ENCODE data around the gene MMP24OS.

DNA sequence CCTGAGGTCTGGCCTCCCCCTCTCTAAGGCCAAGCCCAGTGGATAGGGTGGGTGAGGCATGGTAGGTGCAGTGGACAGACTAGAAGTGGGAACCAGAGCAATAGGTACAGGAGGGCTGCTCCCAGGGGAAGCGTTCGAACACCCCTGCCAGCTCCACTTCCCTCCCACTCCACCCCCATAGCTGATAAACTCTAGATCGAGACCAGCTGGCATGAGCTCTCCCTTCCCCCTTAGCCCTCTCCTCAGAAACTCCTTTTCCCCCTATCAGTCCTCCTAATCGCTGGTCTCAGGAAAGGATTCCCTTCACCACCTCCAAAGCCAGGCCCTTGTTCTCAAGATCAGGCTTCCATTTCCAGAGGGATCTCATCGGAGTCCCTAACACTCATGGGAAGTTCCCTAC lies 20.3 kb upstream of the MMP24OS start:
- TF ChIP-seq CREB1 (IDR thresholded peaks at IDR 0.05; ENCODE audit: low read depth) (no peak), TAF1 (IDR thresholded peaks at IDR 0.05; ENCODE audit: low read depth) (no peak), TCF12 (IDR thresholded peaks at IDR 0.05; ENCODE audit: low read depth) (no peak), EP300 (IDR thresholded peaks at IDR 0.05; ENCODE audit: borderline replicate concordance) (no peak), RAD21 (IDR thresholded peaks at IDR 0.05; ENCODE audit: low read depth) (no peak), EGR1 (IDR thresholded peaks at IDR 0.05) (no peak), CEBPB (IDR thresholded peaks at IDR 0.05) (no peak), FOXM1 (IDR thresholded peaks at IDR 0.05; ENCODE audit: borderline replicate concordance, low read depth) (no peak)
- TF ChIP-seq, protein P1, sequence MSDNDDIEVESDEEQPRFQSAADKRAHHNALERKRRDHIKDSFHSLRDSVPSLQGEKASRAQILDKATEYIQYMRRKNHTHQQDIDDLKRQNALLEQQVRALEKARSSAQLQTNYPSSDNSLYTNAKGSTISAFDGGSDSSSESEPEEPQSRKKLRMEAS (IDR thresholded peaks at IDR 0.05): no peak
- TF ChIP-seq, protein P2, sequence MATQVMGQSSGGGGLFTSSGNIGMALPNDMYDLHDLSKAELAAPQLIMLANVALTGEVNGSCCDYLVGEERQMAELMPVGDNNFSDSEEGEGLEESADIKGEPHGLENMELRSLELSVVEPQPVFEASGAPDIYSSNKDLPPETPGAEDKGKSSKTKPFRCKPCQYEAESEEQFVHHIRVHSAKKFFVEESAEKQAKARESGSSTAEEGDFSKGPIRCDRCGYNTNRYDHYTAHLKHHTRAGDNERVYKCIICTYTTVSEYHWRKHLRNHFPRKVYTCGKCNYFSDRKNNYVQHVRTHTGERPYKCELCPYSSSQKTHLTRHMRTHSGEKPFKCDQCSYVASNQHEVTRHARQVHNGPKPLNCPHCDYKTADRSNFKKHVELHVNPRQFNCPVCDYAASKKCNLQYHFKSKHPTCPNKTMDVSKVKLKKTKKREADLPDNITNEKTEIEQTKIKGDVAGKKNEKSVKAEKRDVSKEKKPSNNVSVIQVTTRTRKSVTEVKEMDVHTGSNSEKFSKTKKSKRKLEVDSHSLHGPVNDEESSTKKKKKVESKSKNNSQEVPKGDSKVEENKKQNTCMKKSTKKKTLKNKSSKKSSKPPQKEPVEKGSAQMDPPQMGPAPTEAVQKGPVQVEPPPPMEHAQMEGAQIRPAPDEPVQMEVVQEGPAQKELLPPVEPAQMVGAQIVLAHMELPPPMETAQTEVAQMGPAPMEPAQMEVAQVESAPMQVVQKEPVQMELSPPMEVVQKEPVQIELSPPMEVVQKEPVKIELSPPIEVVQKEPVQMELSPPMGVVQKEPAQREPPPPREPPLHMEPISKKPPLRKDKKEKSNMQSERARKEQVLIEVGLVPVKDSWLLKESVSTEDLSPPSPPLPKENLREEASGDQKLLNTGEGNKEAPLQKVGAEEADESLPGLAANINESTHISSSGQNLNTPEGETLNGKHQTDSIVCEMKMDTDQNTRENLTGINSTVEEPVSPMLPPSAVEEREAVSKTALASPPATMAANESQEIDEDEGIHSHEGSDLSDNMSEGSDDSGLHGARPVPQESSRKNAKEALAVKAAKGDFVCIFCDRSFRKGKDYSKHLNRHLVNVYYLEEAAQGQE (IDR thresholded peaks at IDR 0.05; ENCODE audit: low read depth): no peak

All from Ishikawa (cell line).